Measurements from ENCODE around the gene CALN1.

GRCh38 chr7:72447465-72448204 lies 35.5 kb upstream of the CALN1 start:
- TF ChIP-seq CTCF (IDR thresholded peaks at IDR 0.05; ENCODE audit: low read depth, low read length) (no peak), EZH2phosphoT487 (IDR thresholded peaks at IDR 0.05; ENCODE audit: low read depth) (no peak)
